A673 (cell line): ENCODE data around the gene TOMM34.

Source experiments
- CTCF ChIP-seq: fragments of 300-800, 200-600 bp; sonication (generic); conservative IDR thresholded peaks from 2 replicates; pipeline ENCODE4 v1.5.1; 2017; ENCODE audit warnings: low read depth, mild to moderate bottlenecking, antibody characterized with exemption, low read length, moderate library complexity, mixed read lengths
- EZH2 ChIP-seq: fragments of 200-600 bp; sonication (generic); IDR thresholded peaks from 2 replicates; pipeline ENCODE4 v1.6.1; 2017; ENCODE audit warnings: borderline replicate concordance, low read depth, mild to moderate bottlenecking, mixed read lengths, antibody characterized with exemption, low read length; ENCODE audit not compliant: poor library complexity, severe bottlenecking

DNA sequence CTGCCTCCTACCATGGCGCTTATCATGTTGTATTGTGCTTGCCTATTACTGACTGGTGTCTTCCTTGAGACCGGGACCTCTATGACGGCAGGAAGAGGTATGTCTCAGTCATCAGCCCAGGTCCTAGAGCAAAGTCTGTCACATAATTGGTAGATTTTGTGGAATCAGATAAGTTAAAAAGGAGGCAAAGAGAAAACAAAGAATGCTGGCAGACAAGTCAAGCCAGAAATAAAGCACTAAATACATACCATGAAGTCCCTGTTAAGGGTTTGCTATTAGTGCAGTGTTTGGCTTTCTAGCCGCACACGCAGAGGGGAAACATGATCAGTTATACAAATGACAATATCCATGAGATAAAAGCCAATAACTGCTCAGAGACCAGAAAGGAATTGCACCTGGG is 6.0 kb downstream of the TOMM34 start:
- TF ChIP-seq CTCF (no peak), EZH2 (no peak)
